NT2/D1 (cell line): ENCODE data around the gene TNFSF9.

Experiments
- YY1 ChIP-seq: IDR thresholded peaks from 2 replicates; pipeline ENCODE4 v1.6.1; 2011; ENCODE audit not compliant: insufficient read length, insufficient read depth
- ZNF274 ChIP-seq: IDR thresholded peaks from 2 replicates; pipeline ENCODE4 v1.6.1; 2011; ENCODE audit warnings: mild to moderate bottlenecking, low read depth, low read length

- TF ChIP-seq ZNF274 (no peak), YY1 (no peak)
Measured at GRCh38 chr19:6491802-6492592, 38.8 kb upstream of the TNFSF9 start.
